ENCODE measurements around the gene EME1.
"Not testable (repeated sequence)": the region's sequence is repeated elsewhere in the genome, so short reads cannot be mapped to it uniquely, and the experiment has no call there.

Gene EME1

GRCh38 chr17:50426814-50427787 lies 54.1 kb downstream of the EME1 start:
- DNase-seq: peak; percentile 52

GRCh38 chr17:50428126-50428525 lies 55.1 kb downstream of the EME1 start:
- not testable (repeated sequence) for DNase-seq

GRCh38 chr17:50428831-50429424 lies 55.9 kb downstream of the EME1 start:
- no peak for DNase-seq

- DNase-seq: no peak
Observed at GRCh38 chr17:50429793-50430192, 56.8 kb downstream of the EME1 start.

Measured in stimulated activated CD8-positive, alpha-beta memory T cell treated with anti-CD3 and anti-CD28 coated beads, Interleukin-4, amount 100 ng/mL, for 48 hours (primary cell).